ENCODE results near the gene OXSR1. TPM values are rescaled to one million over a fixed set of nuclear protein-coding genes. Genes with fewer than 3 reads are reported as not detected.

The OXSR1 gene
- total and polyA plus RNA-seq, 10 of the 15 experiments (the other 5 are each of a cell fraction or from before 2014, with no cell fraction given) = 12.4 to 54.6 (median 35.7) TPM

GRCh38 chr3:38169027-38169317 lies 3.6 kb downstream of the OXSR1 start (continued):
- no peak for TF ChIP-seq ATF2 (IDR thresholded peaks at IDR 0.05; ENCODE audit: low read length)
- TF ChIP-seq, protein P1, sequence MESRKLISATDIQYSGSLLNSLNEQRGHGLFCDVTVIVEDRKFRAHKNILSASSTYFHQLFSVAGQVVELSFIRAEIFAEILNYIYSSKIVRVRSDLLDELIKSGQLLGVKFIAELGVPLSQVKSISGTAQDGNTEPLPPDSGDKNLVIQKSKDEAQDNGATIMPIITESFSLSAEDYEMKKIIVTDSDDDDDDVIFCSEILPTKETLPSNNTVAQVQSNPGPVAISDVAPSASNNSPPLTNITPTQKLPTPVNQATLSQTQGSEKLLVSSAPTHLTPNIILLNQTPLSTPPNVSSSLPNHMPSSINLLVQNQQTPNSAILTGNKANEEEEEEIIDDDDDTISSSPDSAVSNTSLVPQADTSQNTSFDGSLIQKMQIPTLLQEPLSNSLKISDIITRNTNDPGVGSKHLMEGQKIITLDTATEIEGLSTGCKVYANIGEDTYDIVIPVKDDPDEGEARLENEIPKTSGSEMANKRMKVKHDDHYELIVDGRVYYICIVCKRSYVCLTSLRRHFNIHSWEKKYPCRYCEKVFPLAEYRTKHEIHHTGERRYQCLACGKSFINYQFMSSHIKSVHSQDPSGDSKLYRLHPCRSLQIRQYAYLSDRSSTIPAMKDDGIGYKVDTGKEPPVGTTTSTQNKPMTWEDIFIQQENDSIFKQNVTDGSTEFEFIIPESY (IDR thresholded peaks at IDR 0.05) = no peak
- peak; percentile 75 for TF ChIP-seq MTA2 (IDR thresholded peaks at IDR 0.05; ENCODE audit: low read depth)
- TF ChIP-seq E4F1 (IDR thresholded peaks at IDR 0.05; ENCODE audit: borderline replicate concordance, partially characterized antibody) = no peak
- TF ChIP-seq, protein P2, sequence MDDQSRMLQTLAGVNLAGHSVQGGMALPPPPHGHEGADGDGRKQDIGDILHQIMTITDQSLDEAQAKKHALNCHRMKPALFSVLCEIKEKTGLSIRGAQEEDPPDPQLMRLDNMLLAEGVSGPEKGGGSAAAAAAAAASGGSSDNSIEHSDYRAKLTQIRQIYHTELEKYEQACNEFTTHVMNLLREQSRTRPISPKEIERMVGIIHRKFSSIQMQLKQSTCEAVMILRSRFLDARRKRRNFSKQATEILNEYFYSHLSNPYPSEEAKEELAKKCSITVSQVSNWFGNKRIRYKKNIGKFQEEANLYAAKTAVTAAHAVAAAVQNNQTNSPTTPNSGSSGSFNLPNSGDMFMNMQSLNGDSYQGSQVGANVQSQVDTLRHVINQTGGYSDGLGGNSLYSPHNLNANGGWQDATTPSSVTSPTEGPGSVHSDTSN (IDR thresholded peaks at IDR 0.05; ENCODE audit: insufficient replicate concordance, low read depth, low read length) = no peak
- TF ChIP-seq HCFC1 (IDR thresholded peaks at IDR 0.05; ENCODE audit: low read length) = no peak
- TF ChIP-seq SKIL (IDR thresholded peaks at IDR 0.05; ENCODE audit: low read depth, poor library complexity, severe bottlenecking) = no peak
- TF ChIP-seq, protein P3, sequence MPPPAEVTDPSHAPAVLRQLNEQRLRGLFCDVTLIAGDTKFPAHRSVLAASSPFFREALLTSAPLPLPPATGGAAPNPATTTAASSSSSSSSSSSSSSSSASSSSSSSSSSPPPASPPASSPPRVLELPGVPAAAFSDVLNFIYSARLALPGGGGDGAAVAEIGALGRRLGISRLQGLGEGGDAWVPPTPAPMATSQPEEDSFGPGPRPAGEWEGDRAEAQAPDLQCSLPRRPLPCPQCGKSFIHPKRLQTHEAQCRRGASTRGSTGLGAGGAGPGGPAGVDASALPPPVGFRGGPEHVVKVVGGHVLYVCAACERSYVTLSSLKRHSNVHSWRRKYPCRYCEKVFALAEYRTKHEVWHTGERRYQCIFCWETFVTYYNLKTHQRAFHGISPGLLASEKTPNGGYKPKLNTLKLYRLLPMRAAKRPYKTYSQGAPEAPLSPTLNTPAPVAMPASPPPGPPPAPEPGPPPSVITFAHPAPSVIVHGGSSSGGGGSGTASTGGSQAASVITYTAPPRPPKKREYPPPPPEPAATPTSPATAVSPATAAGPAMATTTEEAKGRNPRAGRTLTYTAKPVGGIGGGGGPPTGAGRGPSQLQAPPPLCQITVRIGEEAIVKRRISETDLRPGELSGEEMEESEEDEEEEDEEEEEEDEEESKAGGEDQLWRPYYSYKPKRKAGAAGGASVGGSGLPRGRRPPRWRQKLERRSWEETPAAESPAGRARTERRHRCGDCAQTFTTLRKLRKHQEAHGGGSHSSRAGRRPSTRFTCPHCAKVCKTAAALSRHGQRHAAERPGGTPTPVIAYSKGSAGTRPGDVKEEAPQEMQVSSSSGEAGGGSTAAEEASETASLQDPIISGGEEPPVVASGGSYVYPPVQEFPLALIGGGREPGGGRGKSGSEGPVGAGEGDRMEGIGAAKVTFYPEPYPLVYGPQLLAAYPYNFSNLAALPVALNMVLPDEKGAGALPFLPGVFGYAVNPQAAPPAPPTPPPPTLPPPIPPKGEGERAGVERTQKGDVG (CRISPR knock-in tag; IDR thresholded peaks at IDR 0.05) = no peak
- TF ChIP-seq NR2F1 (conservative IDR thresholded peaks at IDR 0.05) = no peak
- no peak for TF ChIP-seq SMARCA5 (IDR thresholded peaks at IDR 0.05)
- TF ChIP-seq EZH2 (IDR thresholded peaks at IDR 0.05; ENCODE audit: borderline replicate concordance, control insufficient read depth, low read depth, low read length) = no peak
- TF ChIP-seq NFIC (IDR thresholded peaks at IDR 0.05; ENCODE audit: low read depth, low read length) = peak; percentile 51; the same call in 1 of the 2 replicates
- TF ChIP-seq POLR2AphosphoS2 (IDR thresholded peaks at IDR 0.05; ENCODE audit: low read depth, low read length) = no peak
- no peak for TF ChIP-seq MLLT1 (IDR thresholded peaks at IDR 0.05)
- TF ChIP-seq FOS (IDR thresholded peaks at IDR 0.05; ENCODE audit: borderline replicate concordance, extremely low read depth, insufficient read length) = no peak
- no peak for TF ChIP-seq NFYA (IDR thresholded peaks at IDR 0.05; ENCODE audit: borderline replicate concordance, low read depth, low read length)

All from GM12878 (cell line).